Lung (tissue), 12 donors: Measurements from ENCODE around the gene RNF225. TPM values are rescaled to one million over a fixed set of nuclear protein-coding genes. Genes with fewer than 3 reads are reported as not detected.

Experiments used
- ATAC-seq: fragments of 200-7000 bp; cut with Tn5 transposase; one replicate; pipeline ENCODE4 v1.9.1; 2020; ENCODE audit warnings: moderate number of reproducible peaks; ENCODE audit not compliant: insufficient read depth, low FRiP score
- DNase-seq, 3 donors: peaks; one replicate each; pipeline ENCODE4 v3.0.0-alpha.2; 2013 to 2017
- H3K27ac ChIP-seq, 2 donors: one replicate each; pipeline ENCODE4 v1.5.1; 2013; ENCODE audit warnings: mild to moderate bottlenecking in 2 of 2, moderate library complexity in 2 of 2, control low read depth in 1 of 2, inconsistent platforms in 1 of 2, low read depth in 1 of 2, low read length in 1 of 2
- H3K27me3 ChIP-seq, 3 donors: one replicate each; pipeline ENCODE4 v1.5.1; 2013; ENCODE audit warnings: low read length in 2 of 3; ENCODE audit not compliant: control insufficient read depth in 3 of 3, insufficient read depth in 3 of 3
- H3K36me3 ChIP-seq, 4 donors: one replicate each; pipeline ENCODE4 v1.5.1; 2013; ENCODE audit warnings: low read length in 4 of 4, mild to moderate bottlenecking in 1 of 4, moderate library complexity in 1 of 4; ENCODE audit not compliant: control insufficient read depth in 4 of 4, insufficient read depth in 4 of 4
- H3K4me1 ChIP-seq, 5 donors: one replicate each; pipeline ENCODE4 v1.5.1; 2013; ENCODE audit warnings: low read length in 5 of 5, mild to moderate bottlenecking in 2 of 5, moderate library complexity in 1 of 5; ENCODE audit not compliant: control insufficient read depth in 5 of 5, insufficient read depth in 5 of 5
- H3K4me3 ChIP-seq: one replicate; pipeline ENCODE4 v1.5.1; 2013; ENCODE audit warnings: mild to moderate bottlenecking, control low read depth, moderate library complexity
- H3K9ac ChIP-seq, 2 donors: one replicate each; pipeline ENCODE4 v1.5.1; 2013; ENCODE audit warnings: low read length in 2 of 2, control low read depth in 1 of 2; ENCODE audit not compliant: insufficient read depth in 1 of 2
- H3K9me3 ChIP-seq, 4 donors: one replicate each; pipeline ENCODE4 v1.5.1; 2013; ENCODE audit warnings: low read length in 3 of 4, mild to moderate bottlenecking in 1 of 4, moderate library complexity in 1 of 4; ENCODE audit not compliant: control insufficient read depth in 4 of 4, insufficient read depth in 3 of 4
- CTCF ChIP-seq: IDR thresholded peaks from 2 replicates; pipeline ENCODE4 v1.5.1; 2012; ENCODE audit warnings: mild to moderate bottlenecking; ENCODE audit errors: control extremely low read depth, extremely low read depth
- WGBS, 2 donors: extraction: QIAGEN DNeasy Blood & Tissue Kit; methylation state at CpG; one replicate each; pipeline ENCODE4 v1.1.7; 2013; 5-methylcytosine and 5-hydroxymethylcytosine counted together
- polyA plus RNA-seq, 2 donors: library from polyadenylated mRNA; stranded (reverse); fragments of 200-250 nt; gene quantifications; one replicate each; pipeline ENCODE4 v1.2.1, GENCODE V29; 2013
- total RNA-seq, 2 donors: library from RNA; depleted of rRNA in 1 of 2; stranded (reverse); fragments of >200 nt in 1 of 2; gene quantifications; one replicate each; pipeline ENCODE4 v1.2.1, GENCODE V29; 2014 to 2021
- donor health status: control.
- donor health status: control.
- donor health status: Bipolar disorder and iron deficiency.
- donor health status: healthy.
- donor health status: DM: yes; HTN: yes; CAD: no.

RNF225 gene
- total and polyA plus RNA-seq, 4 donors, result 0.14 to 1.5 (median 0.26) TPM; not detected in 1

DNA sequence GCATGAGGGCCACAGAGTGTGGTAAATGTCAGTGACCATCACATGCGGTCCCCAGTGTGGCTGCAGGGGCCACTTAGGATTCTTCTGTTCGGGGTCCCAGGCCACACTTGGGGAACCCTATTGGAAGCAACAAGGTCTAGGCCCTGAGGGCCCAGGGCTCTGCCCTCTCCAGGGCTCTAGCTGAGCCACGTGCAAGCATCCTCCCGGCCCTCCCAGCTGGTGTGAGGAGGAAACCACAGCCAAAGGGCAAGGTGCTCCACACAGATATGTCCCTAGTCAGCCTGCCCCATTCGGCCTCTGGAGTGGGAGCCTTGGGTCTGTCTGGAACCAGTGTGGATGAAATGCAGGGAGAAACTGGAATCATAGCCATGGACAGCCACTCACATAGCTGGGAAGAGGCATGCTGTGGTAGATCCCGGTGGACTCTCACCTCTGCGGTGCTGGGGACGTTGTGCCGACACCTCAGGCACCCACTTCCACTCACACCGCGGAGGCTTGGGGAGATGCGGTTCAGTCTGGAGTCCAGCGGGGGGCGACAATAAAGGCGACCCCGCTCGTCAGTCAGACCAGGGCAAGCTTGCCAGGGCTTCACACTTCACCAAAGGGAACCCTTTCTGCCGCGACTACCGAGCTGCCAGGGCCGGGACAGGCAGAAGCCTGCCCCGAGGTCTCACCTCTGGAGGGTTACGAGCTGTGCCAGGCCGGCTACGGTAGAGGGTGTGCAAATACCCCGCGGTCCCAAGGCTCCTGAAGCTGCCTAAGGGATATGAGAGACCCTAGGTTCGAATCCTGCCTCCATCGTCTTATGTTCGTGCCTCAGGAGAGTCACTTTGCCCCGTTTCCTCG, 28.6 kb upstream of the RNF225 start:
- WGBS, 2 donors, result 93% methylated on average over 32 of the region's 32 CpGs
- H3K4me3 ChIP-seq, result no peak overlapping the region
- no peak for TF ChIP-seq CTCF
- H3K36me3 ChIP-seq, result peaks cover 0 to 5% (median 0%) of the 10 kb centered on the region in 4 donors
- ATAC-seq (no peak), DNase-seq (no peak)
- no peak overlapping the region for H3K9ac ChIP-seq
- H3K27ac ChIP-seq, result no peak overlapping the region
- no peaks in the 10 kb centered on the region for H3K27me3 ChIP-seq
- H3K4me1 ChIP-seq, result peaks cover 0 to 3% (median 0%) of the 10 kb centered on the region in 5 donors
- peaks cover 0 to 3% (median 0%) of the 10 kb centered on the region in 4 donors for H3K9me3 ChIP-seq

DNA sequence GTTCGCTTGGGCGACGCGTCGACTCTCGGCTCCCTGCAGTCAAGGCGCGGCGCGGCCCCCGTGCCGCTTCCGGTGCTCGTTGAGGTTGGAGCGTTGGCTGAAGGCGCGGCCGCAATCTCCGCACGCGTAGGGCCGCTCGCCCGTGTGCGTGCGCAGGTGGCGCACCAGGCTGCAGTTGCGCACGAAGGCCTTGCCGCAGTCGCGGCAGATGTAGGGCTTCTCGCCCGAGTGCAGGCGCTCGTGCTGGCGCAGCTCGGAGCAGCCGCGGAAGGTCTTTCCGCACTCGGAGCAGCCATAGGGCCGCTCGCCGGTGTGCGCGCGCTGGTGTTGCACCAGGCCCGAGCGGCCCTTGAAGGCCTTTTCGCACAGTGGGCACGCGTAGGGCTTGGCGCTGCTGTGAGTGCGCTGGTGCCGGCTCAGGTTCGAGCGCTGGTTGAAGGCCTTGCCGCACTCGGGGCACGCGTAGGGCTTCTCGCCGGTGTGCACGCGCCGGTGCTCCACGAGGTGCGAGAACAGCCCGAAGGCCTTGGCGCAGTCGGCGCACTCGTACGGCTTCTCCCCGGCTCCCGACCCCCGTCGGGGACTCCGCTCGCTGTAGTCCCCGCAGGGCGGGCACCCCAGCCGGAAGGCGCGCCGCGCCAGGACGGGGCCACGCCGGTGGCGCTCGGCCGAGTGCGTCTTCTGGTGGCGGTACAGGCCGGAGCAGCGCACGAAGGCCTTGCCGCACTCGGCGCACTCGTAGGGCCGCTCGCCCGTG, 27.6 kb upstream of the RNF225 start:
- 63 to 69% methylated on average over 96 to 106 of the region's 106 CpGs for WGBS, 2 donors
- ATAC-seq, result no peak

GRCh38 chr19:58368561-58369360, 26.7 kb upstream of the RNF225 start:
- Histone ChIP-seq H3K4me1 (peaks cover 0 to 7% (median 0%) of the 10 kb centered on the region in 5 donors), H3K9ac (no peak overlapping the region), H3K27ac (no peak overlapping the region), H3K27me3 (no peaks in the 10 kb centered on the region), H3K4me3 (no peak overlapping the region), H3K9me3 (peaks cover 0 to 2% (median 0%) of the 10 kb centered on the region in 4 donors), H3K36me3 (peaks cover 0 to 5% (median 0%) of the 10 kb centered on the region in 4 donors)
- 88 to 91% methylated on average over 57 to 68 of the region's 68 CpGs for WGBS, 2 donors
- no peak for TF ChIP-seq CTCF
- no peak for ATAC-seq
- no peak for DNase-seq

More for the DNA sequence above, 27.6 kb upstream of the RNF225 start:
- Histone ChIP-seq H3K9me3 (peaks cover 0 to 2% (median 0%) of the 10 kb centered on the region in 4 donors), H3K4me1 (peaks cover 0 to under 1% (median 0%) of the 10 kb centered on the region in 5 donors), H3K27ac (no peak overlapping the region), H3K36me3 (peaks cover 0 to 5% (median 0%) of the 10 kb centered on the region in 4 donors), H3K9ac (no peak overlapping the region), H3K27me3 (no peaks in the 10 kb centered on the region), H3K4me3 (no peak overlapping the region)
- no peak for TF ChIP-seq CTCF
- DNase-seq, result no peak
